HEK293T (cell line): ENCODE results near the gene RAB23.

ENCODE experiments used
- BHLHE40 ChIP-seq: fragments of 450-650 bp; IDR thresholded peaks from 2 replicates; pipeline ENCODE4 v1.6.1; 2016; ENCODE audit warnings: mild to moderate bottlenecking, moderate library complexity, borderline replicate concordance
- CTBP1 ChIP-seq: fragments of 450-650 bp; IDR thresholded peaks from 2 replicates; pipeline ENCODE4 v1.6.1; 2016; ENCODE audit warnings: borderline replicate concordance
- ELF4 ChIP-seq: fragments of 450-650 bp; IDR thresholded peaks from 2 replicates; pipeline ENCODE4 v1.6.1; 2017; ENCODE audit warnings: antibody characterized with exemption
- FOXK2 ChIP-seq: fragments of 450-650 bp; IDR thresholded peaks from 2 replicates; pipeline ENCODE4 v1.6.1; 2016; ENCODE audit warnings: mild to moderate bottlenecking
- TARDBP ChIP-seq: fragments of 450-650 bp; IDR thresholded peaks from 2 replicates; pipeline ENCODE4 v1.6.1; 2016
- TF ChIP-seq, protein P1 (sequence below): fragments of 450-650 bp; IDR thresholded peaks from 2 replicates; pipeline ENCODE4 v1.6.1; 2016

- TF ChIP-seq TARDBP: no peak
- TF ChIP-seq ELF4: no peak
- TF ChIP-seq FOXK2: no peak
- TF ChIP-seq CTBP1: no peak
- TF ChIP-seq BHLHE40: no peak
- TF ChIP-seq, protein P1, sequence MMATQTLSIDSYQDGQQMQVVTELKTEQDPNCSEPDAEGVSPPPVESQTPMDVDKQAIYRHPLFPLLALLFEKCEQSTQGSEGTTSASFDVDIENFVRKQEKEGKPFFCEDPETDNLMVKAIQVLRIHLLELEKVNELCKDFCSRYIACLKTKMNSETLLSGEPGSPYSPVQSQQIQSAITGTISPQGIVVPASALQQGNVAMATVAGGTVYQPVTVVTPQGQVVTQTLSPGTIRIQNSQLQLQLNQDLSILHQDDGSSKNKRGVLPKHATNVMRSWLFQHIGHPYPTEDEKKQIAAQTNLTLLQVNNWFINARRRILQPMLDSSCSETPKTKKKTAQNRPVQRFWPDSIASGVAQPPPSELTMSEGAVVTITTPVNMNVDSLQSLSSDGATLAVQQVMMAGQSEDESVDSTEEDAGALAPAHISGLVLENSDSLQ: no peak
Observed at GRCh38 chr6:57246307-57246706, 24.2 kb upstream of the RAB23 start.
